ENCODE data around the gene PTAR1. TPM values are rescaled to one million over a fixed set of nuclear protein-coding genes. Genes with fewer than 3 reads are reported as not detected.

Gene PTAR1
- total and polyA plus RNA-seq, 2 donors from 2014 or later = 7.7 to 61.4 TPM

GRCh38 chr9:69798744-69799143, 38.9 kb upstream of the PTAR1 start:
- FAIRE-seq (no peak), DNase-seq (no peak)
- Histone ChIP-seq H3K4me3 (ENCODE audit: low read length in 3 of 3) (no peak overlapping the region), H3K36me3 (ENCODE audit: control insufficient read depth in 2 of 3, insufficient read depth in 3 of 3, low read length in 3 of 3) (no peaks in the 10 kb centered on the region), H3K9me3 (ENCODE audit: control insufficient read depth in 2 of 3, insufficient read depth in 1 of 3, low read length in 3 of 3) (no peaks in the 10 kb centered on the region), H3K27ac (ENCODE audit: low read depth in 2 of 2, low read length in 2 of 2) (no peak overlapping the region), H3K4me1 (ENCODE audit: control insufficient read depth in 2 of 3, insufficient read depth in 2 of 3, low read depth in 1 of 3, low read length in 3 of 3) (no peaks in the 10 kb centered on the region), H3K9ac (ENCODE audit: low read length in 3 of 3) (no peak overlapping the region), H3K27me3 (ENCODE audit: control insufficient read depth, insufficient read depth, low read length) (no peaks in the 10 kb centered on the region)
- intact Hi-C loops (cut with DNase I) = no loop called here
- no peak for TF ChIP-seq CTCF (IDR thresholded peaks at IDR 0.05; ENCODE audit: borderline replicate concordance, extremely low read depth, insufficient read depth)

- no peak overlapping the region for H3K4me3 ChIP-seq (ENCODE audit: low read length in 3 of 3)
- no peak overlapping the region for H3K27ac ChIP-seq (ENCODE audit: low read depth in 2 of 2, low read length in 2 of 2)
- H3K4me1 ChIP-seq (ENCODE audit: control insufficient read depth in 2 of 3, insufficient read depth in 2 of 3, low read depth in 1 of 3, low read length in 3 of 3) = no peaks in the 10 kb centered on the region
- TF ChIP-seq CTCF (IDR thresholded peaks at IDR 0.05; ENCODE audit: borderline replicate concordance, extremely low read depth, insufficient read depth) = no peak
- FAIRE-seq = no peak
- H3K9me3 ChIP-seq (ENCODE audit: control insufficient read depth in 2 of 3, insufficient read depth in 1 of 3, low read length in 3 of 3) = no peaks in the 10 kb centered on the region
- H3K9ac ChIP-seq (ENCODE audit: low read length in 3 of 3) = no peak overlapping the region
- H3K36me3 ChIP-seq (ENCODE audit: control insufficient read depth in 2 of 3, insufficient read depth in 3 of 3, low read length in 3 of 3) = no peaks in the 10 kb centered on the region
- no peaks in the 10 kb centered on the region for H3K27me3 ChIP-seq (ENCODE audit: control insufficient read depth, insufficient read depth, low read length)
- DNase-seq = no peak
- intact Hi-C loops (cut with DNase I) = no loop called here
Measured at GRCh38 chr9:69797675-69798074, 37.9 kb upstream of the PTAR1 start.

GRCh38 chr9:69794356-69794755, 34.5 kb upstream of the PTAR1 start:
- no peak overlapping the region for H3K9ac ChIP-seq (ENCODE audit: low read length in 3 of 3)
- no peaks in the 10 kb centered on the region for H3K27me3 ChIP-seq (ENCODE audit: control insufficient read depth, insufficient read depth, low read length)
- DNase-seq = no peak
- intact Hi-C loops (cut with DNase I) = no loop called here
- no peak overlapping the region for H3K4me3 ChIP-seq (ENCODE audit: low read length in 3 of 3)
- H3K4me1 ChIP-seq (ENCODE audit: control insufficient read depth in 2 of 3, insufficient read depth in 2 of 3, low read depth in 1 of 3, low read length in 3 of 3) = no peaks in the 10 kb centered on the region
- TF ChIP-seq CTCF (IDR thresholded peaks at IDR 0.05; ENCODE audit: borderline replicate concordance, extremely low read depth, insufficient read depth) = no peak
- no peaks in the 10 kb centered on the region for H3K9me3 ChIP-seq (ENCODE audit: control insufficient read depth in 2 of 3, insufficient read depth in 1 of 3, low read length in 3 of 3)
- no peak overlapping the region for H3K27ac ChIP-seq (ENCODE audit: low read depth in 2 of 2, low read length in 2 of 2)
- FAIRE-seq = no peak
- H3K36me3 ChIP-seq (ENCODE audit: control insufficient read depth in 2 of 3, insufficient read depth in 3 of 3, low read length in 3 of 3) = no peaks in the 10 kb centered on the region

- intact Hi-C loops (cut with DNase I) = no loop called here
- peak; percentile 11 for FAIRE-seq
- no peaks in the 10 kb centered on the region for H3K9me3 ChIP-seq (ENCODE audit: control insufficient read depth in 2 of 3, insufficient read depth in 1 of 3, low read length in 3 of 3)
Measured at GRCh38 chr9:69785757-69786156, 25.9 kb upstream of the PTAR1 start.

More at GRCh38 chr9:69785757-69786156, 25.9 kb upstream of the PTAR1 start:
- H3K4me1 ChIP-seq (ENCODE audit: control insufficient read depth in 2 of 3, insufficient read depth in 2 of 3, low read depth in 1 of 3, low read length in 3 of 3) = no peaks in the 10 kb centered on the region
- no peak overlapping the region for H3K27ac ChIP-seq (ENCODE audit: low read depth in 2 of 2, low read length in 2 of 2)
- DNase-seq = peak in 2 of 5 donors; percentile 19 to 24
- H3K27me3 ChIP-seq (ENCODE audit: control insufficient read depth, insufficient read depth, low read length) = no peaks in the 10 kb centered on the region
- H3K9ac ChIP-seq (ENCODE audit: low read length in 3 of 3) = no peak overlapping the region
- H3K4me3 ChIP-seq (ENCODE audit: low read length in 3 of 3) = no peak overlapping the region
- TF ChIP-seq CTCF (IDR thresholded peaks at IDR 0.05; ENCODE audit: borderline replicate concordance, extremely low read depth, insufficient read depth) = peak; percentile 14
- H3K36me3 ChIP-seq (ENCODE audit: control insufficient read depth in 2 of 3, insufficient read depth in 3 of 3, low read length in 3 of 3) = no peaks in the 10 kb centered on the region
